HTERT RPE-1 (cell line): ENCODE measurements around the gene SOST.
"Not testable (repeated sequence)": the region's sequence is repeated elsewhere in the genome, so short reads cannot be mapped to it uniquely, and the experiment has no call there.

ENCODE experiments used
- in situ Hi-C: fragments of 300-500 bp; cut with MboI; formaldehyde crosslinking; loops from 4 replicates; pipeline ENCODE4 v1.14.3; 2020; ENCODE audit warnings: low sequenced_read_pairs

The SOST gene

DNA sequence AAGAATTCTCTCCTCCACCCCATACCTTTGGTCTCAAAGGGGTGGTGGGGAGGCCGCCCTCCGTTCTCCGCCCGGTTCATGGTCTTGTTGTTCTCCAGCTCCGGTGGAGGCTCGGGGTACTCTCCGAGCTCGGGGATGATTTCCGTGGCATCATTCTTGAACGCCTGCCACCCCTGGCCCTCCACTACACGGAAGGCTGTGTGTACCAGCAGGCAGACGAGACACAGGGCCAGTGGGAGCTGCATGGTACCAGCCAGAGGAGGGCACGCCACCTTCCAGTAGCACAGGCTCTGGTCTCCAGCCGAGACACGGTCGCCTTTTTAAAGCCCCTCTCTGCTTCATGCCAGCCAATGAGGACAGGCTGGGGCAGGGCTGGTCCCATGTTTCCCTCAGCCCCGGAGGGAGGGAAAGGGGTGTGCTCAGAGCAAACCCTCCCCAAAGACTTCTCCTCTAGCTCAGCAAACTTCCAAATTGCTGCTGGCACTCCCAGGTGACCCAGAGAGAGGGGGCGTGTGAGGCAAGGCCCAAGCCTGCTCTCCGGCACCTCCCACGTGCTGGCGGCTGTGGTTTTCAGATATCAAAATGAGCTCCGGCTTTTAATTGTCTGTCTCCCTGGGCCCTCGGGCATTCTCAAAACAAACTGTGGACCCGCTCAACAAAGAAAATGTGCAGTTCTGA lies at the start of gene SOST:
Gene SOST (minus strand): TSS at position 295 of the 678 bp plus-strand sequence. CDS start 50 bp downstream, at position 245.
- in situ Hi-C loops = no loop called here

DNA sequence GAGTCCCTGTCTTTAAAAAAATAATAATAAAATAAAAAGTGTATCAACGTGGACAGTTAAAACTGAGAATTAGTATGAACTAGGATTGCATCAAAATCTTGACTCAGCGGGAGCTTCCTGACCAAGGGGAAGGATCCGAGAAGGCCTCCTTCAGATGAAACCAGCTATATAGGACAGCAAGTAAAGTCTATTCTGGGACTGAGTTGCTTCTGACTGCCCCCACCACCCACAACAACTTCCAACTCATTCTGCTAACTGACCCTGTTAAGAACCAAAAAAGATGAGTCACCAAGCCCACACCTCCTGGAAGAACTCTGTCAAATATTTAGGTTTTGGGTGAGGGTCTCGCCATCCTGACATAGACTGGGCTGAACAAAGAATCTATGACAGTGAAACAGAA lies 49.5 kb upstream of the SOST start:
- in situ Hi-C loops = no loop called here

GRCh38 chr17:43805117-43805516 lies 46.5 kb upstream of the SOST start:
- in situ Hi-C loops = no loop called here

- in situ Hi-C loops = no loop called here
Observed at GRCh38 chr17:43803758-43804157, 45.2 kb upstream of the SOST start.

DNA sequence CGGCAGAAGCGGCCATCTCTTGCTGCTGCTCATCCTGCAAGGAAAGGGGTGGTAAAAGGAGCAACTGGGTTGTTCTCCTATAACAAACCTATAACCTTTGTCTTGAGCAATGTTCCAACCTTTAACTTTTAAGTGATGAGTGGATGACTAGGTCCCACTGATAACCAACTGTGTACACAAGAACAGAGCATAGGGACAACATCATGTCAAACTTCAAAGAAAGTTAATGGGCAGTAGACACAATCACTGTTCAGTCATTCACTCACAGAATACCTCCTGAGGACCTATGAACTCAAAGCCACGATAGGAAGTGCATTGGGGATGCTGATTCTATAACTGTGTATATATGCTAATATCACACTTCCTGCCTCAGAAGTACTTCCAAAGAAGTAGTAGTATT lies 43.3 kb upstream of the SOST start:
- in situ Hi-C loops = no loop called here

- in situ Hi-C loops = no loop called here
Observed at GRCh38 chr17:43800736-43801135, 42.1 kb upstream of the SOST start.

DNA sequence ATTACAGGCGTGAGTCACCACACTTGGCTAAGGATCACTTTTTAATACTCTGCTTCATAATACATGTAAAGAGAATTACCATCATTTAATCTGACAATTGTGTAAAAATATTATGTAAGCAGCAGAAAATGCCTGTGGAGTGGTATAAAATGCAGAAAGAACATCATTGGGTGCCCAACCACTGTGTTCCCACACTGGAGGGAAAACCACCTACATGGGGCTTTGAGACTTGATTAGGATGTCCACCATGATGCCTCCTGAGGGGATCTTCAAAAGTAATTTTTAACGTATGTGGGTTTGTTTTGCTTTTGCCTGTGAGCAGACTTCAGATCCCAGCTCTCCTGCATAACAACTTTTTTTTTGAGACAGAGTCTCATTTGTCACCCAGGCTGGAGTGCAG lies 40.5 kb upstream of the SOST start:
- in situ Hi-C loops = no loop called here

GRCh38 chr17:43798024-43798423 lies 39.4 kb upstream of the SOST start:
- in situ Hi-C loops = not testable (repeated sequence)

DNA sequence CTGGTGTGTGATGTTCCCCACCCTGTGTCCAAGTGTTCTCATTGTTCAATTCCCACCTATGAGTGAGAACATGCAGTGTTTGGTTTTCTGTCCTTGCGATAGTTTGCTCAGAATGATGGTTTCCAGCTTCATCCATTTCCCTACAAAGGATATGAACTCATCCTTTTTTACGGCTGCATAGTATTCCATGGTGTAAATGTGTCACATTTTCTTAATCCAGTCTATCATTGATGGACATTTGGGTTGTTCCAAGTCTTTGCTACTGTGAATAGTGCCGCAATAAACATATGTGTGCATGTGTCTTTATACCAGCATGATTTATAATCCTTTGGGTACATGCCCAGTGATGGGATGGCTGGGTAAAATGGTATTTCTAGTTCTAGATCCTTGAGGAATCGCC lies 34.1 kb upstream of the SOST start:
- in situ Hi-C loops = not testable (repeated sequence)

- in situ Hi-C loops = no loop called here
Observed at GRCh38 chr17:43791589-43791988, 33.0 kb upstream of the SOST start.

DNA sequence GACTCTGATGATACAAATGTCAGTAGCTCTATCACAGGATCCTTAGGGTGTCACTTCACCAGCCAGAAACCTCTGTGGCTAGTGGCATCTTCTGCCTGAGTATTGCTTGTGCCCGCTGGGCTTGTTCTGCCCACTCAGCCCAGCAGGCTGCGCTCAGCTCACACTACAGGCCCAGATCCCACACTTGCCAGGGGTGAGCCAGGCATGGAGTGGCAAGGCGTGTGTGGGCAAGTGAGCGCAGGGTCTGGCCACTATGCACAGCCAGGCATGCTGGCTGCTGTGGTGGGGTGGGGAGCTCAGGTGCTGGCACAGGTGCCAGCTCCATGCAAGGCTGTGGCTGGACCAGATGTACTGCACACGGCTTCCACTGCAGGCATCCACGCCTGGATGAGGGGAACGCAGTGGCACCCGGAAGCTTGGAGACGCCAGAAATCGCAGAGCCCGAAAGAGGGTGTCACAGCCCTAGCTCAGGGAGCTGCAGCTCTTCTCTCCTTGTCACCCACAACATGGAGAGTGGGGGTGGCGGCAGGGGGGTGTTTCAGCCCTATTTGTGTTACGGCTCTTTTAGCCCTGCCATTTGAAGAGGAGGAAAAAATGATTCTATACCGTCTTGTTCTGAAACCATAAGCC lies 31.8 kb upstream of the SOST start:
- in situ Hi-C loops = no loop called here

GRCh38 chr17:43789482-43789881 lies 30.9 kb upstream of the SOST start:
- in situ Hi-C loops = no loop called here

GRCh38 chr17:43788540-43788939 lies 29.9 kb upstream of the SOST start:
- in situ Hi-C loops = no loop called here

DNA sequence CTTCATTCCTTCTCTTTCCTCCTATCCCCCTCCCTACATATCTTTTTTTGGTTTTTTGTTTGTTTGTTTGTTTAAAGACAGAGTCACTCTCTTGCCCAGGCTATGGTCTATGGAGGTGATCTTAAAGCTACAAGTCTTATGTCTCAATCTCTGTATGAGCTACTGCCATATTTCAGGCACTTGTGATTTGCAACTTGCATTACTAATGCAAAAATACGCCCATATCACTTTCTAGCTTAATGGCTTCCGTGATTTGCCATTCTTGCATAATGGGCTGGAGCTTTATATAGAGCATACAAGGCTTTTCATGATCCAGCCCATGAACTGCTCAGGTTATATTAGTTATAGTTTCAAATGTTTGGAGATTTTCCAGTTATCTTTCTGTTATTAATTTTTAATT lies 29.1 kb upstream of the SOST start:
- in situ Hi-C loops = no loop called here

DNA sequence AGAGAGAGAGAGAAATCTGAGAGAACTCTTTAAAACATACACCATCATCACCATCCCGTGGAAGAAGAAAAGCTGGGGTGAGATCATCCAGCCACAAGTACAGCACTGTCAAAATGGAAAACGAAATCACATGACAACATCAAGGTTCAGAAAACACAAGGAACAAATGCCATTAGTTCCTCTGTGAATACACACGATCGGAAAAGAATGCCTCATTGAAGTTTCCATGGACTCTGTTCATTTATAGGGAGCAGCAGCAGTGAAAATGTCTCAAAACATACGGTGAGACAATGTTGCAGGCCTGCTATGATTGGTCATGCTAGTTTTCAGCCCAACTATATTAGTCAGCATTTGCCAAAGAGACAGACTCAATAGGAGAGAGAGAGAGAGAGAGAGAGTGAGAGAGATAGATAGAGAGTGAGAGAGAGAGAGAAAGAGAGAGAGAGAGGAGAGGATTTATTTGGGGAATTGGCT lies 26.1 kb upstream of the SOST start:
- in situ Hi-C loops = no loop called here

GRCh38 chr17:43784068-43784467 lies 25.5 kb upstream of the SOST start:
- in situ Hi-C loops = no loop called here

DNA sequence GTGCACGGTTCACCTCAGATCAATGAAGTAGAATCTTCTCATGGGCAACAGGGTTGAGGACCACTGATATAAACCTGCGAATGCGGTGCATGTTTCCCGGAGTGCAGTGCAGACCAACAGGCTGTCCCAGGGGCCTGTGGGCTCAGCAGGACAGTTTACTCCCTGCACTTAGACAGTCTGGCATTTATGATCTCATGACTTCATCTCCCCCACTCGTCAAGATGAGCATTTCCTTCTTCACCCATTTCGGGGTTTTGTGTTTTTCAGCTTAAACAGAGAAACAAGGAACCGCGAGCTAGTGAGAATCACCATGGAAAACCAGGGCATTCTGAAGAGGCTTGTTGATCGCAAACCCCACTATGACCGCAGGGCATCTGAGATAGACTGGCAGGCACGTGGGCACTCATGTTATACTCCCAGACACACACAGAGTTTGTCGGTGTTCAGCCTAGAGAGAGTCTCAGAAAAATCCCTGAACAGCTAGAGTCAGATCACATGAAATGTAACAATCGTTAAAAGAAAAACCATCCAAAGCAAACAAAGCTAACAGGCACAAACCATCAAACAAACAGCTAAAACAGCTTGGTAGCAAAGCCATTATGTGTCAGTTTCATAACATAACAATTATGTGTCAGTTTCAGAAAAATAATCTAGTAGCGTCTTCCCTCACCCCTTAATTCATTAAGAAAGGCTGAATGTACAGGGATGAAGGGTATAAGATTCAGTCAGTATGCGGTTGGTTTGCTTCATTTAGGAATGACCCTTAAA lies 24.5 kb upstream of the SOST start:
- in situ Hi-C loops = no loop called here

GRCh38 chr17:43780135-43780534 lies 21.5 kb upstream of the SOST start, which contains the start of gene CFAP97D1:
Gene CFAP97D1, plus strand, starts transcription at chr17:43780435. Its CDS starts 28 bp downstream, at chr17:43780463.
- in situ Hi-C loops = no loop called here

GRCh38 chr17:43779145-43780125 lies 20.8 kb upstream of the SOST start:
- in situ Hi-C loops = no loop called here

GRCh38 chr17:43778337-43779144 lies 19.9 kb upstream of the SOST start, which contains the start of gene DUSP3:
Gene DUSP3, minus strand, starts transcription at chr17:43778977. Its CDS starts 53 bp downstream, at chr17:43778924.
- in situ Hi-C loops = no loop called here
